HepG2 (cell line): Measurements from ENCODE around the gene TMEM217. TPM values are rescaled to one million over a fixed set of nuclear protein-coding genes. Genes with fewer than 3 reads are reported as not detected.

Experiments
- CCAR2 ChIP-seq: fragments of 200-400 bp; formaldehyde crosslinking; optimal IDR thresholded peaks from 2 replicates; pipeline ENCODE3; 2018; ENCODE audit warnings: low read depth, mild to moderate bottlenecking, low read length, moderate library complexity
- CCDC6 ChIP-seq: sonication (generic); formaldehyde crosslinking; IDR thresholded peaks from 2 replicates; pipeline ENCODE4 v1.8.1; 2022; ENCODE audit warnings: mild to moderate bottlenecking, missing genetic modification reagents, moderate library complexity
- CEBPG ChIP-seq: IDR thresholded peaks from 2 replicates; pipeline ENCODE4 v1.6.1; 2016
- HDAC2 ChIP-seq: sonication (generic); formaldehyde crosslinking; IDR thresholded peaks from 2 replicates; pipeline ENCODE4 v1.4.0; 2020; ENCODE audit warnings: missing genetic modification reagents
- HINFP ChIP-seq: sonication (generic); formaldehyde crosslinking; IDR thresholded peaks from 2 replicates; pipeline ENCODE4 v1.4.0; 2020; ENCODE audit warnings: low read depth, mild to moderate bottlenecking, missing genetic modification reagents
- KMT2B ChIP-seq: IDR thresholded peaks from 2 replicates; pipeline ENCODE4 v1.6.1; 2016; ENCODE audit warnings: missing genetic modification reagents, missing compliant biosample characterization
- MED1 ChIP-seq: sonication (generic); formaldehyde crosslinking; IDR thresholded peaks from 2 replicates; pipeline ENCODE4 v1.4.0; 2020; ENCODE audit warnings: missing genetic modification reagents
- NR2F6 ChIP-seq, 2 experiments: IDR thresholded peaks; 2 replicates each; pipeline ENCODE4 v1.6.1; 2016; ENCODE audit warnings: antibody characterized with exemption in 1 of 2, mild to moderate bottlenecking in 1 of 2
- POLR2AphosphoS5 ChIP-seq: IDR thresholded peaks from 2 replicates; pipeline ENCODE4 v1.6.1; 2012; ENCODE audit warnings: low read depth, low read length
- SRF ChIP-seq: IDR thresholded peaks from 2 replicates; pipeline ENCODE4 v1.6.1; 2011; ENCODE audit warnings: mild to moderate bottlenecking, low read depth, low read length, moderate library complexity
- TBX2 ChIP-seq: sonication (generic); formaldehyde crosslinking; IDR thresholded peaks from 2 replicates; pipeline ENCODE4 v1.5.0; 2020; ENCODE audit warnings: missing genetic modification reagents, mild to moderate bottlenecking, borderline replicate concordance
- ZBTB34 ChIP-seq: sonication (generic); formaldehyde crosslinking; IDR thresholded peaks from 2 replicates; pipeline ENCODE4 v1.8.0; 2022; ENCODE audit warnings: mild to moderate bottlenecking, missing genetic modification reagents
- ZFP90 ChIP-seq: sonication (generic); formaldehyde crosslinking; IDR thresholded peaks from 2 replicates; pipeline ENCODE4 v1.8.0; 2022; ENCODE audit warnings: missing genetic modification reagents, mild to moderate bottlenecking, inconsistent platforms, borderline replicate concordance
- ZFP91 ChIP-seq: sonication (generic); formaldehyde crosslinking; IDR thresholded peaks from 2 replicates; pipeline ENCODE4 v1.9.0; 2022; ENCODE audit warnings: missing genetic modification reagents, mild to moderate bottlenecking, borderline replicate concordance
- ZFX ChIP-seq: sonication (generic); formaldehyde crosslinking; IDR thresholded peaks from 2 replicates; pipeline ENCODE4 v1.4.0; 2020; ENCODE audit warnings: mild to moderate bottlenecking, low read depth, missing genetic modification reagents, moderate library complexity
- ZFYVE20 ChIP-seq: sonication (generic); formaldehyde crosslinking; IDR thresholded peaks from 2 replicates; pipeline ENCODE4 v1.8.0; 2023; ENCODE audit warnings: low read depth, mild to moderate bottlenecking, moderate library complexity, missing genetic modification reagents, borderline replicate concordance
- ZNF232 ChIP-seq: sonication (generic); formaldehyde crosslinking; IDR thresholded peaks from 2 replicates; pipeline ENCODE4 v1.4.0; 2020; ENCODE audit warnings: missing genetic modification reagents, borderline replicate concordance
- ZNF343 ChIP-seq: sonication (generic); formaldehyde crosslinking; IDR thresholded peaks from 2 replicates; pipeline ENCODE4 v1.4.0; 2020; ENCODE audit warnings: mild to moderate bottlenecking, missing genetic modification reagents
- ZNF607 ChIP-seq: sonication (generic); formaldehyde crosslinking; IDR thresholded peaks from 2 replicates; pipeline ENCODE4 v1.5.1; 2020; ENCODE audit warnings: missing genetic modification reagents, mild to moderate bottlenecking, borderline replicate concordance
- polyA plus RNA-seq, 8 experiments: library from polyadenylated mRNA; depleted of rRNA in 3 of 8; stranded (reverse) in 7 of 8; unstranded in 1 of 8; fragments of >200 nt; fragmentation: Illumina TruSeq in 4 of 8; extraction: Trizol in 4 of 8; gene quantifications; 2 replicates each; pipeline versions ENCODE4 v1.2.1 to v1.2.3, GENCODE V29; 2011 to 2016; ENCODE audit warnings: low read depth in 4 of 8, missing spikeins in 1 of 8, mixed read lengths in 1 of 8; ENCODE audit not compliant: insufficient read depth in 1 of 8
- total RNA-seq, 5 experiments: library from RNA; depleted of rRNA; stranded (reverse); fragments of >200 nt; fragmentation: Illumina TruSeq; extraction: Trizol; gene quantifications; 2 replicates each; pipeline ENCODE4 v1.2.3, GENCODE V29; 2016; ENCODE audit warnings: low read depth in 1 of 5
- TF ChIP-seq, protein P1 (sequence below): sonication (generic); formaldehyde crosslinking; IDR thresholded peaks from 2 replicates; pipeline ENCODE4 v1.8.1; 2022; ENCODE audit warnings: mild to moderate bottlenecking, missing genetic modification reagents
- TF ChIP-seq, protein P2 (sequence below): IDR thresholded peaks from 2 replicates; pipeline ENCODE4 v1.6.1; 2016; ENCODE audit warnings: mild to moderate bottlenecking

The TMEM217 gene
- total and polyA plus RNA-seq, 2 of the 13 experiments (the other 11 are each of a cell fraction or from before 2014, with no cell fraction given): 2.3 to 3.4 TPM

DNA sequence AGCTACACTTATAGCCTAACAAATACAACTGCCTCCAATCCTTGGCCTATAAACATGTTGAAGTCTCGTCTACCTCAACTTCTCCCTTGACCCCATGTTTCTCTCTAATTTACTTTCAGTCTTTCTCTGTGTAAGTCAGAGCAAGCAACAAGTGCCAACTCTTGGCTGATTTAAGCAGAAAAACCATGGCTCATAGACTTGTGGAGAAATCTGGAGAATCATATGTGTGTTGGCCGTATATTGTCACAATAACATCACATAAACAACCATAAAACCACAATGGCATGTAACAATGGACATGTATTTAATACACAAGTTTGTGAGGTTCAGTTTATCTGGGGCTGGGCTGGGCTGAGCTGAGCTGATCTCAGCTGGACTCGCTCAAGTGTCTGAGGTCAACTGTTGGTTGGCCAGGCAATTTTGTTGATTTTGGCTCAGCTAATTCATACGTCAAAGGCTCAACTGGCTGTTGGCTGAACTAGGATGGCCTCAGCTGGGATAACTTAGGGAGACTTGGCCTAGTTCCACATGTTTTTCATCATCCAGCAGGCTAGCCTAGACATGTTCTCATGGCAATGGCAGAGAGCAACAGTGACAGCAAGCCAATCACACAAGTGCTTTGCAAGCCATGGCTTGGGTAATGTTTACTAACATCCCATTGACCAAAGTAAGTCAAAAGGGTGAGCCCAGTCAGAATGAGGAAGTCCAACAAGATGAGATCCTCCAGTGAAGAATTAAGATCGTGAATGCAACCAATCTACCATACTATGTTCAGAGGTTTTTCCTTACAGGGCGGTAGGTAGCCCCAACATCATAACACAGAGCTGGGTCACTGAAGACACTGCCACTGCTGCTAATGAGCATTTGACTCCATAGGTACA lies 13.3 kb downstream of the TMEM217 start (continued):
- TF ChIP-seq, protein P1, sequence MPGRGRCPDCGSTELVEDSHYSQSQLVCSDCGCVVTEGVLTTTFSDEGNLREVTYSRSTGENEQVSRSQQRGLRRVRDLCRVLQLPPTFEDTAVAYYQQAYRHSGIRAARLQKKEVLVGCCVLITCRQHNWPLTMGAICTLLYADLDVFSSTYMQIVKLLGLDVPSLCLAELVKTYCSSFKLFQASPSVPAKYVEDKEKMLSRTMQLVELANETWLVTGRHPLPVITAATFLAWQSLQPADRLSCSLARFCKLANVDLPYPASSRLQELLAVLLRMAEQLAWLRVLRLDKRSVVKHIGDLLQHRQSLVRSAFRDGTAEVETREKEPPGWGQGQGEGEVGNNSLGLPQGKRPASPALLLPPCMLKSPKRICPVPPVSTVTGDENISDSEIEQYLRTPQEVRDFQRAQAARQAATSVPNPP (CRISPR knock-in tag): peak; percentile 71; the same call in 1 of the 2 replicates
- TF ChIP-seq SRF: no peak
- TF ChIP-seq MED1: peak; percentile 76
- TF ChIP-seq TBX2 (CRISPR knock-in tag): peak; percentile 62
- peak; percentile 44; the same call in 1 of the 2 replicates for TF ChIP-seq ZNF607 (CRISPR knock-in tag)
- peak; percentile 51; the same call in 1 of the 2 replicates for TF ChIP-seq KMT2B
- no peak for TF ChIP-seq ZFP91 (CRISPR knock-in tag)
- TF ChIP-seq HINFP: peak; percentile 70
- peak; percentile 38 for TF ChIP-seq NR2F6 (IDR thresholded peaks at IDR 0.05)
- peak; percentile 46; the same call in 1 of the 2 replicates for TF ChIP-seq NR2F6 (CRISPR knock-in tag; IDR thresholded peaks at IDR 0.05)
- TF ChIP-seq HDAC2 (CRISPR knock-in tag): 0 out of 2 replicates have a peak, but pooled peaks have one; percentile 68
- TF ChIP-seq ZFX (CRISPR knock-in tag): peak; percentile 81
- TF ChIP-seq CEBPG (CRISPR knock-in tag): peak; percentile 76
- TF ChIP-seq ZNF232 (CRISPR knock-in tag): peak; percentile 59; the same call in 1 of the 2 replicates
- no peak for TF ChIP-seq POLR2AphosphoS5
- TF ChIP-seq ZFP90 (CRISPR knock-in tag): peak; percentile 66; the same call in 1 of the 2 replicates
- TF ChIP-seq ZNF343 (CRISPR knock-in tag): no peak
- 0 out of 2 replicates have a peak, but pooled peaks have one; percentile 53 for TF ChIP-seq ZFYVE20
- no peak for TF ChIP-seq CCAR2
- TF ChIP-seq CCDC6 (CRISPR knock-in tag): peak; percentile 49; the same call in 1 of the 2 replicates
- TF ChIP-seq ZBTB34 (CRISPR knock-in tag): peak; percentile 89
- TF ChIP-seq, protein P2, sequence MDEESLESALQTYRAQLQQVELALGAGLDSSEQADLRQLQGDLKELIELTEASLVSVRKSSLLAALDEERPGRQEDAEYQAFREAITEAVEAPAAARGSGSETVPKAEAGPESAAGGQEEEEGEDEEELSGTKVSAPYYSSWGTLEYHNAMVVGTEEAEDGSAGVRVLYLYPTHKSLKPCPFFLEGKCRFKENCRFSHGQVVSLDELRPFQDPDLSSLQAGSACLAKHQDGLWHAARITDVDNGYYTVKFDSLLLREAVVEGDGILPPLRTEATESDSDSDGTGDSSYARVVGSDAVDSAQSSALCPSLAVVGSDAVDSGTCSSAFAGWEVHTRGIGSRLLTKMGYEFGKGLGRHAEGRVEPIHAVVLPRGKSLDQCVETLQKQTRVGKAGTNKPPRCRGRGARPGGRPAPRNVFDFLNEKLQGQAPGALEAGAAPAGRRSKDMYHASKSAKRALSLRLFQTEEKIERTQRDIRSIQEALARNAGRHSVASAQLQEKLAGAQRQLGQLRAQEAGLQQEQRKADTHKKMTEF (CRISPR knock-in tag): peak; percentile 65
